Stomach (tissue), 9 donors: ENCODE results near the gene CELF5. TPM values are rescaled to one million over a fixed set of nuclear protein-coding genes. Genes with fewer than 3 reads are reported as not detected.
"Not testable (repeated sequence)": the region's sequence is repeated elsewhere in the genome, so short reads cannot be mapped to it uniquely, and the experiment has no call there.

Experiments
- DNase-seq, 2 donors: peaks; one replicate each; pipeline versions ENCODE4 v3.0.0 to v3.0.0-alpha.2; 2013 to 2019
- H3K27ac ChIP-seq, 5 donors: fragments of 200-600 bp in 4 of 5; sonication (generic) in 4 of 5; one replicate each; pipeline ENCODE4 v1.5.1; 2013 to 2019; ENCODE audit warnings: mild to moderate bottlenecking in 1 of 5, moderate library complexity in 1 of 5
- H3K27me3 ChIP-seq, 3 donors: fragments of 200-600 bp; sonication (generic); one replicate each; pipeline ENCODE4 v1.5.1; 2017 to 2019; ENCODE audit warnings: mixed run types in 1 of 3
- H3K36me3 ChIP-seq, 4 donors: fragments of 200-600 bp; sonication (generic); 1 replicate in 3 of 4; 2 replicates in 1 of 4; pipeline ENCODE4 v1.5.1; 2016 to 2019
- H3K4me1 ChIP-seq, 4 donors: fragments of 200-600 bp; sonication (generic); one replicate each; pipeline ENCODE4 v1.5.1; 2016 to 2019
- H3K4me3 ChIP-seq, 4 donors: fragments of 200-600 bp; sonication (generic) in 3 of 4; one replicate each; pipeline ENCODE4 v1.5.1; 2016 to 2019; ENCODE audit warnings: mild to moderate bottlenecking in 1 of 4
- H3K9me3 ChIP-seq, 4 donors: fragments of 200-600 bp; sonication (generic); one replicate each; pipeline ENCODE4 v1.5.1; 2016 to 2019
- CTCF ChIP-seq, 7 experiments: fragments of 450-650 bp in 4 of 7; fragments of 200-600 bp in 3 of 7; sonication (generic) in 3 of 7; IDR thresholded peaks; one replicate each; pipeline ENCODE4 v1.5.1; 2016 to 2019; ENCODE audit warnings: antibody characterized with exemption in 7 of 7, control low read depth in 2 of 7, mild to moderate bottlenecking in 1 of 7
- EP300 ChIP-seq: sonication (generic); formaldehyde crosslinking; IDR thresholded peaks from one replicate; pipeline ENCODE4 v1.6.1; 2017; ENCODE audit warnings: antibody characterized with exemption
- POLR2A ChIP-seq, 4 donors: fragments of 450-650 bp; IDR thresholded peaks; one replicate each; pipeline ENCODE4 v1.6.1; 2016; ENCODE audit warnings: antibody characterized with exemption in 4 of 4, control low read depth in 2 of 4, mild to moderate bottlenecking in 1 of 4, moderate library complexity in 1 of 4
- POLR2AphosphoS5 ChIP-seq, 3 donors: sonication (generic); formaldehyde crosslinking; IDR thresholded peaks; one replicate each; pipeline ENCODE4 v1.6.1; 2016; ENCODE audit warnings: antibody characterized with exemption in 3 of 3
- WGBS, 5 donors: extraction: QIAGEN DNeasy Blood & Tissue Kit in 3 of 5; methylation state at CpG; one replicate each; pipeline versions ENCODE4 v1.1.5 to v1.1.7; 2013 to 2018; 5-methylcytosine and 5-hydroxymethylcytosine counted together
- intact Hi-C: fragments of 100-400 bp; cut with DNase I; formaldehyde crosslinking; loops from one replicate; pipeline ENCODE4 v1.15.1; 2023; ENCODE audit warnings: low total_unique reads
- polyA plus RNA-seq, 3 donors: library from polyadenylated mRNA; stranded (reverse); fragments of 200-250 nt; gene quantifications; one replicate each; pipeline ENCODE4 v1.2.3, GENCODE V29; 2013
- total RNA-seq, 5 donors: library from RNA; depleted of rRNA; stranded (reverse); fragments of >200 nt; gene quantifications; one replicate each; pipeline versions ENCODE4 v1.1.0 to v1.2.3, GENCODE V29; 2014 to 2016
- donor health status: healthy with polysubstance abuse.
- donor health status: Bipolar disorder and iron deficiency.
- donor health status: healthy.

The CELF5 gene
- total and polyA plus RNA-seq, 8 donors: 0.18 TPM; not detected in 6

GRCh38 chr19:3190470-3190770 is 34.0 kb upstream of the CELF5 start:
- no peak for DNase-seq
- peaks cover 13 to 45% (median 29%) of the 10 kb centered on the region in 4 donors for H3K36me3 ChIP-seq
- H3K27ac ChIP-seq: no peak overlapping the region
- intact Hi-C loops: no loop called here
- H3K27me3 ChIP-seq: no peaks in the 10 kb centered on the region
- peaks cover 28 to 43% (median 41%) of the 10 kb centered on the region in 4 donors for H3K4me1 ChIP-seq
- TF ChIP-seq POLR2AphosphoS5 (IDR thresholded peaks at IDR 0.05): no peak
- no peak for TF ChIP-seq EP300
- no peak for TF ChIP-seq CTCF (IDR thresholded peaks at IDR 0.05)
- TF ChIP-seq POLR2A (IDR thresholded peaks at IDR 0.05): no peak
- no peaks in the 10 kb centered on the region for H3K9me3 ChIP-seq
- 90 to 96% (median 95%) methylated on average over 17 to 18 of the region's 18 CpGs for WGBS, 5 donors
- no peak overlapping the region for H3K4me3 ChIP-seq

GRCh38 chr19:3190921-3191805 is 33.3 kb upstream of the CELF5 start:
- H3K4me3 ChIP-seq: no peak overlapping the region
- no peak for TF ChIP-seq EP300
- TF ChIP-seq CTCF (IDR thresholded peaks at IDR 0.05): no peak
- TF ChIP-seq POLR2AphosphoS5 (IDR thresholded peaks at IDR 0.05): no peak
- TF ChIP-seq POLR2A (IDR thresholded peaks at IDR 0.05): no peak

DNA sequence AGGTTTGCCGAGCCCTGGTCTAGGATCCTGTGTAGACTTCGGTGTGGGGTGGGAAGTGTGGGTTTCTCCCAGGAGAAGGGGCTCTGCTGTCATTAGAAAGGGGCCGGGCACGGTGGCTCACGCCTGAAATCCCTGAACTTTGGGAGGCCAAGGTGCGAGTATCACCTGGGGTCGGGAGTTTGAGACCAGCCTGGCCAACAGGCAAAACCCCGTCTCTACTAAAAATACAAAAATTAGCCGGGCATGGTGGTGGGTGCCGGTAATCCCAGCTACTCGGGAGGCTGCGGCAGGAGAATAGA is 32.7 kb upstream of the CELF5 start:
- 91 to 96% (median 95%) methylated on average over 12 of the region's 12 CpGs for WGBS, 5 donors
- H3K4me3 ChIP-seq, intact Hi-C loops, H3K27me3 ChIP-seq, H3K27ac ChIP-seq, H3K9me3 ChIP-seq, DNase-seq: not testable (repeated sequence)
- Histone ChIP-seq H3K4me1 (peaks cover 22 to 37% (median 32%) of the 10 kb centered on the region in 4 donors), H3K36me3 (peaks cover 13 to 59% (median 43%) of the 10 kb centered on the region in 4 donors)

More at GRCh38 chr19:3190921-3191805, 33.3 kb upstream of the CELF5 start:
- no peaks in the 10 kb centered on the region for H3K9me3 ChIP-seq
- DNase-seq: no peak
- peaks cover 28 to 43% (median 38%) of the 10 kb centered on the region in 4 donors for H3K4me1 ChIP-seq
- H3K36me3 ChIP-seq: peaks cover 13 to 53% (median 37%) of the 10 kb centered on the region in 4 donors
- H3K27ac ChIP-seq: no peak overlapping the region
- no peaks in the 10 kb centered on the region for H3K27me3 ChIP-seq
- intact Hi-C loops: no loop called here
- WGBS, 5 donors: 90 to 92% (median 91%) methylated on average over 43 to 46 of the region's 46 CpGs

- H3K27me3 ChIP-seq: no peaks in the 10 kb centered on the region
Observed at GRCh38 chr19:3192228-3192635, 32.2 kb upstream of the CELF5 start.

More at GRCh38 chr19:3192228-3192635, 32.2 kb upstream of the CELF5 start:
- Histone ChIP-seq H3K27ac (no peak overlapping the region), H3K36me3 (peaks cover 13 to 63% (median 47%) of the 10 kb centered on the region in 4 donors), H3K4me1 (peaks cover 18 to 33% (median 28%) of the 10 kb centered on the region in 4 donors), H3K9me3 (no peaks in the 10 kb centered on the region), H3K4me3 (no peak overlapping the region)
- intact Hi-C loops: no loop called here
- DNase-seq: no peak
- no peak for TF ChIP-seq CTCF (IDR thresholded peaks at IDR 0.05)
- TF ChIP-seq POLR2AphosphoS5 (IDR thresholded peaks at IDR 0.05): no peak
- no peak for TF ChIP-seq EP300
- TF ChIP-seq POLR2A (IDR thresholded peaks at IDR 0.05): no peak
- WGBS, 5 donors: 91 to 98% (median 95%) methylated on average over 32 of the region's 32 CpGs
